ENCODE measurements around the gene HYI.
A peak's percentile ranks its signal among the peaks of the same experiment; 100 is the strongest.

Gene HYI

GRCh38 chr1:43444151-43444828 lies 9.4 kb downstream of the HYI start:
- no peak for DNase-seq

- DNase-seq = no peak
Measured at GRCh38 chr1:43443197-43443946, 10.4 kb downstream of the HYI start.

- no peak for DNase-seq
Measured at GRCh38 chr1:43442756-43443155, 11.0 kb downstream of the HYI start.

GRCh38 chr1:43441894-43442637 lies 11.7 kb downstream of the HYI start:
- no peak for DNase-seq

GRCh38 chr1:43441166-43441893 lies 12.4 kb downstream of the HYI start:
- no peak for DNase-seq

- DNase-seq = peak in 1 of 3 experiments; percentile 62
Measured at GRCh38 chr1:43440358-43440757, 13.4 kb downstream of the HYI start.

GRCh38 chr1:43439781-43440180 lies 13.9 kb downstream of the HYI start:
- DNase-seq = peak in 2 of 3 experiments; percentile 30 to 87

- DNase-seq = no peak
Measured at GRCh38 chr1:43438953-43439581, 14.7 kb downstream of the HYI start.

- no peak for DNase-seq
Measured at GRCh38 chr1:43438576-43438952, 15.2 kb downstream of the HYI start.

GRCh38 chr1:43438006-43438405 lies 15.7 kb downstream of the HYI start:
- DNase-seq = no peak

- DNase-seq = no peak
Measured at GRCh38 chr1:43437031-43437973, 16.4 kb downstream of the HYI start.

- DNase-seq = no peak
Measured at GRCh38 chr1:43436371-43436770, 17.4 kb downstream of the HYI start.

GRCh38 chr1:43435146-43436145 lies 18.3 kb downstream of the HYI start:
- no peak for DNase-seq

GRCh38 chr1:43434256-43434655 lies 19.5 kb downstream of the HYI start:
- no peak for DNase-seq

GRCh38 chr1:43432907-43433306 lies 20.8 kb downstream of the HYI start:
- no peak for DNase-seq

- no peak for DNase-seq
Measured at GRCh38 chr1:43432171-43432860, 21.4 kb downstream of the HYI start.

- DNase-seq = no peak
Measured at GRCh38 chr1:43431676-43432075, 22.1 kb downstream of the HYI start.

GRCh38 chr1:43430831-43431230 lies 22.9 kb downstream of the HYI start:
- no peak for DNase-seq

GRCh38 chr1:43427941-43428340 lies 25.8 kb downstream of the HYI start:
- DNase-seq = no peak

GRCh38 chr1:43427524-43427923 lies 26.2 kb downstream of the HYI start:
- DNase-seq = no peak

All from NCI-H1417 (cell line).